Natural killer cell (primary cell): ENCODE data around the gene C19orf38. TPM values are rescaled to one million over a fixed set of nuclear protein-coding genes. Genes with fewer than 3 reads are reported as not detected.

Experiments
- ATAC-seq, 3 donors: fragments of 150-1000 bp in 2 of 3; fragments of 200-7000 bp in 1 of 3; cut with Tn5 transposase; 1 replicate in 1 of 3; 2 replicates in 2 of 3; pipeline ENCODE4 v1.10.0; 2021; ENCODE audit warnings: mild to moderate bottlenecking in 2 of 3, moderate library complexity in 2 of 3
- DNase-seq, 2 donors: peaks; one replicate each; pipeline versions ENCODE4 v3.0.0 to v3.0.0-alpha.2; 2013 to 2021; ENCODE audit warnings: mixed read lengths in 1 of 2
- H3K27ac ChIP-seq: one replicate; pipeline ENCODE4 v1.5.1; 2013; ENCODE audit warnings: mild to moderate bottlenecking, low read length
- H3K27me3 ChIP-seq: one replicate; pipeline ENCODE4 v1.6.1; 2013; ENCODE audit warnings: low read length; ENCODE audit not compliant: control insufficient read depth, insufficient read depth
- H3K36me3 ChIP-seq: one replicate; pipeline ENCODE4 v1.6.1; 2013; ENCODE audit warnings: low read length; ENCODE audit not compliant: control insufficient read depth, insufficient read depth
- H3K4me1 ChIP-seq: one replicate; pipeline ENCODE4 v1.6.1; 2013; ENCODE audit warnings: low read length; ENCODE audit not compliant: control insufficient read depth, insufficient read depth
- H3K4me3 ChIP-seq: one replicate; pipeline ENCODE4 v1.5.1; 2013; ENCODE audit warnings: low read length
- H3K9me3 ChIP-seq: one replicate; pipeline ENCODE4 v1.6.1; 2013; ENCODE audit warnings: low read length; ENCODE audit not compliant: control insufficient read depth, insufficient read depth
- H3K27ac Mint-ChIP-seq, 2 donors: one replicate each; pipeline ENCODE4 v1.8.0; 2022; ENCODE audit warnings: mild to moderate bottlenecking in 2 of 2, mixed read lengths in 2 of 2, moderate library complexity in 1 of 2
- H3K27me3 Mint-ChIP-seq, 2 donors: one replicate each; pipeline ENCODE4 v1.8.0; 2022; ENCODE audit warnings: low read depth in 2 of 2, mixed read lengths in 2 of 2
- H3K36me3 Mint-ChIP-seq: one replicate; pipeline ENCODE4 v1.8.0; 2022; ENCODE audit warnings: mixed read lengths
- H3K4me1 Mint-ChIP-seq, 2 donors: one replicate each; pipeline ENCODE4 v1.8.0; 2022; ENCODE audit warnings: mixed read lengths in 2 of 2
- H3K4me3 Mint-ChIP-seq: one replicate; pipeline ENCODE4 v1.8.0; 2022; ENCODE audit warnings: mild to moderate bottlenecking, moderate library complexity, mixed read lengths
- H3K9me3 Mint-ChIP-seq, 2 donors: one replicate each; pipeline ENCODE4 v1.8.0; 2022; ENCODE audit warnings: mixed read lengths in 2 of 2
- WGBS: methylation state at CpG from one replicate; pipeline ENCODE4 v1.1.7; 2013; ENCODE audit warnings: missing lambda C conversion rate; ENCODE audit not compliant: insufficient coverage; 5-methylcytosine and 5-hydroxymethylcytosine counted together
- intact Hi-C: fragments of 100-400 bp; cut with micrococcal nuclease; formaldehyde crosslinking; loops from one replicate; pipeline ENCODE4 v1.14.2; 2022
- total RNA-seq, 4 donors: library from RNA; stranded (reverse); fragments of 120-200 nt in 1 of 4; gene quantifications; one replicate each; pipeline versions ENCODE4 v1.2.3 to v1.2.4, GENCODE V29; 2013 to 2022
- TF ChIP-seq, protein P1 (sequence below): fragments of 200-600 bp; IDR thresholded peaks from one replicate; pipeline ENCODE4 v1.8.0; 2022; ENCODE audit warnings: antibody characterized with exemption

Gene C19orf38
- total RNA-seq, 3 donors from 2014 or later (not counting 1 experiment from before 2014, with no cell fraction given), result 2.9 to 9.9 (median 6.2) TPM

DNA sequence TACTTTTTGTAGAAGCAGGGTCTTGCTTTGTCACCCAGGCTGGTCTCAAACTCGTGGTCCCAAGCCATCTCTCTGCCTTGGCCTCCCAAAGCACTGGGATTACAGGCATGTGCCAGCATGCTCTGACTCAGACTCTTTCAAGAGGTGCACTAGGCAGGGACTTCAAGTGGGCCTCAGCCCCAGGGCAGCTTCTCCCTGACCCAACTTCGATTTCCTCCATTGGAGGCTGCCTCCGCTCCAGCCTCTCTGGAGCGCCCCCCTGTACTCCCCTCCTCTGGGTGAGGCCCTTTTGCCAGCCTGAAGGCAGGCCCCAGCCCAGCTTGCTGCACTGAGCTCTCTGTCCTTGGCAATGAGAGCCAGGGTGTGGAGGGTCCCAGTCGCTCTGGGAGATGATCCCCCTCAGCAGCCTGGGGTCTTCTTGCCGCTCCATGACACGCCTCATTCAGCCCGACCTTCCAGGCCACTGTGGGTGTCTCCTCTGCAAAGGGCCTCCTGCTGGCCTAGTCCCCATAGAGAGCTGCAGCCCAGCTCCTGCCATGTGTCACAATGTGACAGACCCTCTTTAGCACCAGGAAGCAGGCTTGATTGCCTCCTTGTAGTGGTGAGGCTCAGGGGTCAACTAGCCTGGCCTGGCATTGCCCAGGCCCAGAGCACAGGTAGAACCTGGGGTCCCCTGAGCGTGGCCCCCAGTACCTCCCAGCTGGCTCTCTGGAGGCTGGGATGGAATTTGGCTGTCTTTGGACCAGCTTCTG, 39.6 kb downstream of the C19orf38 start:
- H3K27ac ChIP-seq, result no peak overlapping the region
- Mint-ChIP-seq H3K4me1 (peaks cover 0 to 4% of the 10 kb centered on the region in 2 donors), H3K36me3 (no peaks in the 10 kb centered on the region), H3K27ac (no peak overlapping the region), H3K4me3 (no peak overlapping the region), H3K9me3 (no peaks in the 10 kb centered on the region), H3K27me3 (no peaks in the 10 kb centered on the region)
- TF ChIP-seq, protein P1, sequence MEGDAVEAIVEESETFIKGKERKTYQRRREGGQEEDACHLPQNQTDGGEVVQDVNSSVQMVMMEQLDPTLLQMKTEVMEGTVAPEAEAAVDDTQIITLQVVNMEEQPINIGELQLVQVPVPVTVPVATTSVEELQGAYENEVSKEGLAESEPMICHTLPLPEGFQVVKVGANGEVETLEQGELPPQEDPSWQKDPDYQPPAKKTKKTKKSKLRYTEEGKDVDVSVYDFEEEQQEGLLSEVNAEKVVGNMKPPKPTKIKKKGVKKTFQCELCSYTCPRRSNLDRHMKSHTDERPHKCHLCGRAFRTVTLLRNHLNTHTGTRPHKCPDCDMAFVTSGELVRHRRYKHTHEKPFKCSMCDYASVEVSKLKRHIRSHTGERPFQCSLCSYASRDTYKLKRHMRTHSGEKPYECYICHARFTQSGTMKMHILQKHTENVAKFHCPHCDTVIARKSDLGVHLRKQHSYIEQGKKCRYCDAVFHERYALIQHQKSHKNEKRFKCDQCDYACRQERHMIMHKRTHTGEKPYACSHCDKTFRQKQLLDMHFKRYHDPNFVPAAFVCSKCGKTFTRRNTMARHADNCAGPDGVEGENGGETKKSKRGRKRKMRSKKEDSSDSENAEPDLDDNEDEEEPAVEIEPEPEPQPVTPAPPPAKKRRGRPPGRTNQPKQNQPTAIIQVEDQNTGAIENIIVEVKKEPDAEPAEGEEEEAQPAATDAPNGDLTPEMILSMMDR, result no peak
- ATAC-seq, result no peak
- no peaks in the 10 kb centered on the region for H3K36me3 ChIP-seq
- no peak overlapping the region for H3K4me3 ChIP-seq
- no peak for DNase-seq
- H3K27me3 ChIP-seq, result no peaks in the 10 kb centered on the region
- WGBS, result 90% methylated on average over 9 of the region's 9 CpGs
- intact Hi-C loops, result no loop called here
- H3K9me3 ChIP-seq, result no peaks in the 10 kb centered on the region
- no peaks in the 10 kb centered on the region for H3K4me1 ChIP-seq

DNA sequence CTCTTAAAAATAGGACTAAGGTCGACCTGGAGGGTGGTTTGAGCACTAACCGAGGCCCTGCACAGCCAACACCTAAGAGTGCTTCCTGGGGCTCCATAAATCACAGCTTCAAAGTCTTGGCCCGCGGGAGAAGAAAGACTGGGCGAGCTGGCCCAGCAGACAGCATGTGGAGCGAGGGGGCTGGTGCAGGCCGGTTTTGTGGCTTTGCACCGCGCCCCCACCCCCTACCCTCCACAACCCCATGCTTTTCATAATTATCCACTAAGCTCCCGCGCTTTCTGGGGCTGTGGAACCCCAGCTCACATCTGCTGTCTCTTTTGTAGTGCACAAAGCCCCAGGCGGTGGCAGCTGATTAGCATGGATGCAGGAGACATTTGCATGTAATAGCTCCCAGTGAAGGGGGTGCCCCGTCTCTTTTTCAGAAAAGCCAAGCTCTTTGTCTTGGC, 40.2 kb downstream of the C19orf38 start:
- H3K36me3 ChIP-seq, result no peaks in the 10 kb centered on the region
- Mint-ChIP-seq H3K27me3 (no peaks in the 10 kb centered on the region), H3K27ac (no peak overlapping the region), H3K4me3 (no peak overlapping the region), H3K36me3 (no peaks in the 10 kb centered on the region), H3K9me3 (no peaks in the 10 kb centered on the region), H3K4me1 (peaks cover 0 to 4% of the 10 kb centered on the region in 2 donors)
- no peak overlapping the region for H3K4me3 ChIP-seq
- DNase-seq, result no peak
- H3K27me3 ChIP-seq, result no peaks in the 10 kb centered on the region
- no peak overlapping the region for H3K27ac ChIP-seq
- WGBS, result 71% methylated on average over 13 of the region's 13 CpGs
- TF ChIP-seq, protein P1, result no peak
- ATAC-seq, result no peak
- no peaks in the 10 kb centered on the region for H3K4me1 ChIP-seq
- intact Hi-C loops, result no loop called here
- no peaks in the 10 kb centered on the region for H3K9me3 ChIP-seq

DNA sequence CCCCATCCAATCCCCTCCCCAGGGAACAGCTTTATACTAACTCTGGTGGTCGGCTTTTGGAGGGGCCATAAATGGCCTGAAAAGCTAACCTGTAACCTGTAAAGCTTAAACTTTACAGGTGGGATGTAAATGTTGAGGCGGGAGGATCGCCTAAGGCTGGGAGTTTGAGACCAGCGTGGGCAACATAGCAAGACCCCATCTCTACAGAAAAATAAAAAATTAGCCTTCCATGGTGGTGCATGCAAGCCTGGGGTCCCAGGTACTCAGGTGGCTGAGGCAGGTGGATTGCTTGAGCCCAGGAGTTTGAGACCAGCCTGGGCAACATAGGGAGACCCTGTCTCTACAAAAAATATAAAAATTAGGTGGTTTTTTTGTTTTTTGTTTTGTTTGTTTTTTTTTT, 41.7 kb downstream of the C19orf38 start:
- no peaks in the 10 kb centered on the region for H3K36me3 ChIP-seq
- H3K9me3 Mint-ChIP-seq, result no peaks in the 10 kb centered on the region
- H3K4me1 ChIP-seq, result no peaks in the 10 kb centered on the region
- no peak overlapping the region for H3K4me3 Mint-ChIP-seq
- H3K4me3 ChIP-seq, result no peak overlapping the region
- H3K9me3 ChIP-seq, result no peaks in the 10 kb centered on the region
- H3K27ac ChIP-seq, result no peak overlapping the region
- intact Hi-C loops, result no loop called here
- H3K27me3 ChIP-seq, result no peaks in the 10 kb centered on the region
- peaks cover 0 to 4% of the 10 kb centered on the region in 2 donors for H3K4me1 Mint-ChIP-seq
- 80% methylated on average over 1 of the region's 4 CpGs for WGBS
- no peaks in the 10 kb centered on the region for H3K27me3 Mint-ChIP-seq
- no peak overlapping the region for H3K27ac Mint-ChIP-seq
- DNase-seq (no peak), ATAC-seq (no peak)
- TF ChIP-seq, protein P1, result no peak
- H3K36me3 Mint-ChIP-seq, result no peaks in the 10 kb centered on the region
